SK-N-SH treated with all-trans-retinoic acid at 6 μM for 48 hours (cell line): ENCODE data around the gene RTP4.
"Not testable (repeated sequence)": the region's sequence is repeated elsewhere in the genome, so short reads cannot be mapped to it uniquely, and the experiment has no call there.

ENCODE experiments used
- ATAC-seq: fragments of 200-7000 bp; cut with Tn5 transposase; 3 replicates; pipeline ENCODE4 v1.9.1; 2020; ENCODE audit warnings: mild to moderate bottlenecking, moderate library complexity
- BACH2 ChIP-seq: fragments of 250-450 bp; sonication (Bioruptor Pico); IDR thresholded peaks from 2 replicates; pipeline ENCODE4 v1.9.0; 2021; ENCODE audit warnings: mild to moderate bottlenecking, borderline replicate concordance
- CREB5 ChIP-seq: fragments of 250-450 bp; sonication (Bioruptor Pico); IDR thresholded peaks from 2 replicates; pipeline ENCODE4 v1.5.1; 2020; ENCODE audit warnings: low read depth, mild to moderate bottlenecking, moderate library complexity
- CSDC2 ChIP-seq: fragments of 250-450 bp; sonication (Bioruptor Pico); IDR thresholded peaks from 2 replicates; pipeline ENCODE4 v1.5.0; 2020; ENCODE audit warnings: mild to moderate bottlenecking, moderate library complexity
- ESRRG ChIP-seq: fragments of 250-450 bp; sonication (Bioruptor Pico); IDR thresholded peaks from 2 replicates; pipeline ENCODE4 v1.6.1; 2021; ENCODE audit warnings: mild to moderate bottlenecking
- GLIS3 ChIP-seq: fragments of 250-450 bp; sonication (Bioruptor Pico); IDR thresholded peaks from 2 replicates; pipeline ENCODE4 v1.5.0; 2020; ENCODE audit warnings: mild to moderate bottlenecking, moderate library complexity
- ISL1 ChIP-seq: fragments of 250-450 bp; sonication (Bioruptor Pico); IDR thresholded peaks from 2 replicates; pipeline ENCODE4 v2.1.2; 2022; ENCODE audit warnings: mild to moderate bottlenecking, moderate library complexity
- OSR1 ChIP-seq: fragments of 250-450 bp; sonication (Bioruptor Pico); IDR thresholded peaks from 2 replicates; pipeline ENCODE4 v1.8.0; 2022; ENCODE audit warnings: moderate library complexity, mild to moderate bottlenecking, inconsistent platforms
- RARB ChIP-seq: fragments of 250-450 bp; sonication (Bioruptor Pico); IDR thresholded peaks from 2 replicates; pipeline ENCODE4 v1.8.0; 2021; ENCODE audit warnings: mild to moderate bottlenecking, moderate library complexity
- TCF4 ChIP-seq: fragments of 250-450 bp; sonication (Bioruptor Pico); IDR thresholded peaks from 2 replicates; pipeline ENCODE4 v1.8.0; 2021; ENCODE audit warnings: mild to moderate bottlenecking, moderate library complexity, borderline replicate concordance
- ZFP3 ChIP-seq: fragments of 250-450 bp; sonication (Bioruptor Pico); IDR thresholded peaks from 2 replicates; pipeline ENCODE4 v1.5.0; 2020; ENCODE audit warnings: mild to moderate bottlenecking, moderate library complexity
- ZFP30 ChIP-seq: fragments of 450-650 bp; formaldehyde crosslinking; IDR thresholded peaks from 2 replicates; pipeline ENCODE4 v1.5.0; 2022; ENCODE audit warnings: mild to moderate bottlenecking, moderate library complexity
- ZNF70 ChIP-seq: fragments of 450-650 bp; formaldehyde crosslinking; IDR thresholded peaks from 2 replicates; pipeline ENCODE4 v1.5.0; 2020; ENCODE audit warnings: mild to moderate bottlenecking, moderate library complexity
- ZNF8 ChIP-seq: fragments of 450-650 bp; formaldehyde crosslinking; IDR thresholded peaks from 2 replicates; pipeline ENCODE4 v1.5.0; 2020; ENCODE audit warnings: mild to moderate bottlenecking, moderate library complexity
- TF ChIP-seq, protein P1 (sequence below): fragments of 250-450 bp; sonication (Bioruptor Pico); IDR thresholded peaks from 2 replicates; pipeline ENCODE4 v1.8.0; 2020; ENCODE audit warnings: mild to moderate bottlenecking, moderate library complexity, borderline replicate concordance
- TF ChIP-seq, protein P2 (sequence below): fragments of 250-450 bp; sonication (Bioruptor Pico); IDR thresholded peaks from 2 replicates; pipeline ENCODE4 v1.5.1; 2021; ENCODE audit warnings: mild to moderate bottlenecking, moderate library complexity
- TF ChIP-seq, protein P3 (sequence below): fragments of 250-450 bp; sonication (Bioruptor Pico); IDR thresholded peaks from 2 replicates; pipeline ENCODE4 v1.8.0; 2021; ENCODE audit warnings: low read depth, mild to moderate bottlenecking, moderate library complexity, borderline replicate concordance
- TF ChIP-seq, protein P4 (sequence below): fragments of 250-450 bp; sonication (Bioruptor Pico); IDR thresholded peaks from 2 replicates; pipeline ENCODE4 v1.5.0; 2020; ENCODE audit warnings: mild to moderate bottlenecking, moderate library complexity

Gene RTP4

DNA sequence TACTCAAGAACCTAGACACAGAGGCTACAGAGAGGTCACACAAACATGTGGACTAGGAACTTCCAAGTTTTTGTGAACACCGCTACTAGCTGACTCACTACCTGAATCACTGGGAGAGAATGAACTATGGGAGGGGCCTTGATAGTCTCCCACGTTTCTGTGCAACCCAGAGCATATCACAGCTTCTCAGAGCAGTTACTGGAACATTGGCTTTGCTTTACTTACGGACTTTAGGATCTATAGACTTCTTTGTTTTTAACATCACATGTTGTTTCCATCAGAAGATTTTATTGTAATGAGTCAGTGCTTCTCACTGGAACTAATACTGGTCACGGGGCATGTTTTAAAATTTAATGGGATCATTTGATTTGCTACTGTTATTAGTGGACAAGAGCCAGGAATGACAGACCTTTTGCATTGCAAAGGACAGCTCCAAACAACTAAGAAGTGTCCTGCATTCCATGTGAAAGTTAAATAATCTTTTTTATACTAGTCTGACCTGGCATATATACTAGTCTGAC lies 35.6 kb downstream of the RTP4 start:
- peak; percentile 77 for ATAC-seq
- TF ChIP-seq GLIS3 (CRISPR knock-in tag) (no peak), ZFP3 (CRISPR knock-in tag) (no peak), BACH2 (CRISPR knock-in tag) (no peak), ZFP30 (no peak), TCF4 (CRISPR knock-in tag) (no peak), ZNF8 (CRISPR knock-in tag) (no peak), ISL1 (CRISPR knock-in tag) (peak; percentile 80), ESRRG (CRISPR knock-in tag) (no peak), RARB (CRISPR knock-in tag) (no peak), OSR1 (CRISPR knock-in tag) (no peak), CSDC2 (no peak), CREB5 (0 out of 2 replicates have a peak, but pooled peaks have one; percentile 23), ZNF70 (CRISPR knock-in tag) (no peak)
- TF ChIP-seq, protein P1, sequence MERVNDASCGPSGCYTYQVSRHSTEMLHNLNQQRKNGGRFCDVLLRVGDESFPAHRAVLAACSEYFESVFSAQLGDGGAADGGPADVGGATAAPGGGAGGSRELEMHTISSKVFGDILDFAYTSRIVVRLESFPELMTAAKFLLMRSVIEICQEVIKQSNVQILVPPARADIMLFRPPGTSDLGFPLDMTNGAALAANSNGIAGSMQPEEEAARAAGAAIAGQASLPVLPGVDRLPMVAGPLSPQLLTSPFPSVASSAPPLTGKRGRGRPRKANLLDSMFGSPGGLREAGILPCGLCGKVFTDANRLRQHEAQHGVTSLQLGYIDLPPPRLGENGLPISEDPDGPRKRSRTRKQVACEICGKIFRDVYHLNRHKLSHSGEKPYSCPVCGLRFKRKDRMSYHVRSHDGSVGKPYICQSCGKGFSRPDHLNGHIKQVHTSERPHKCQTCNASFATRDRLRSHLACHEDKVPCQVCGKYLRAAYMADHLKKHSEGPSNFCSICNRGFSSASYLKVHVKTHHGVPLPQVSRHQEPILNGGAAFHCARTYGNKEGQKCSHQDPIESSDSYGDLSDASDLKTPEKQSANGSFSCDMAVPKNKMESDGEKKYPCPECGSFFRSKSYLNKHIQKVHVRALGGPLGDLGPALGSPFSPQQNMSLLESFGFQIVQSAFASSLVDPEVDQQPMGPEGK: no peak
- TF ChIP-seq, protein P2, sequence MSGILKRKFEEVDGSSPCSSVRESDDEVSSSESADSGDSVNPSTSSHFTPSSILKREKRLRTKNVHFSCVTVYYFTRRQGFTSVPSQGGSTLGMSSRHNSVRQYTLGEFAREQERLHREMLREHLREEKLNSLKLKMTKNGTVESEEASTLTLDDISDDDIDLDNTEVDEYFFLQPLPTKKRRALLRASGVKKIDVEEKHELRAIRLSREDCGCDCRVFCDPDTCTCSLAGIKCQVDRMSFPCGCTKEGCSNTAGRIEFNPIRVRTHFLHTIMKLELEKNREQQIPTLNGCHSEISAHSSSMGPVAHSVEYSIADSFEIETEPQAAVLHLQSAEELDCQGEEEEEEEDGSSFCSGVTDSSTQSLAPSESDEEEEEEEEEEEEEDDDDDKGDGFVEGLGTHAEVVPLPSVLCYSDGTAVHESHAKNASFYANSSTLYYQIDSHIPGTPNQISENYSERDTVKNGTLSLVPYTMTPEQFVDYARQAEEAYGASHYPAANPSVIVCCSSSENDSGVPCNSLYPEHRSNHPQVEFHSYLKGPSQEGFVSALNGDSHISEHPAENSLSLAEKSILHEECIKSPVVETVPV (CRISPR knock-in tag): no peak
- TF ChIP-seq, protein P3, sequence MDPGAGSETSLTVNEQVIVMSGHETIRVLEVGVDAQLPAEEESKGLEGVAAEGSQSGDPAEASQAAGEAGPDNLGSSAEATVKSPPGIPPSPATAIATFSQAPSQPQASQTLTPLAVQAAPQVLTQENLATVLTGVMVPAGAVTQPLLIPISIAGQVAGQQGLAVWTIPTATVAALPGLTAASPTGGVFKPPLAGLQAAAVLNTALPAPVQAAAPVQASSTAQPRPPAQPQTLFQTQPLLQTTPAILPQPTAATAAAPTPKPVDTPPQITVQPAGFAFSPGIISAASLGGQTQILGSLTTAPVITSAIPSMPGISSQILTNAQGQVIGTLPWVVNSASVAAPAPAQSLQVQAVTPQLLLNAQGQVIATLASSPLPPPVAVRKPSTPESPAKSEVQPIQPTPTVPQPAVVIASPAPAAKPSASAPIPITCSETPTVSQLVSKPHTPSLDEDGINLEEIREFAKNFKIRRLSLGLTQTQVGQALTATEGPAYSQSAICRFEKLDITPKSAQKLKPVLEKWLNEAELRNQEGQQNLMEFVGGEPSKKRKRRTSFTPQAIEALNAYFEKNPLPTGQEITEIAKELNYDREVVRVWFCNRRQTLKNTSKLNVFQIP (CRISPR knock-in tag): no peak

DNA sequence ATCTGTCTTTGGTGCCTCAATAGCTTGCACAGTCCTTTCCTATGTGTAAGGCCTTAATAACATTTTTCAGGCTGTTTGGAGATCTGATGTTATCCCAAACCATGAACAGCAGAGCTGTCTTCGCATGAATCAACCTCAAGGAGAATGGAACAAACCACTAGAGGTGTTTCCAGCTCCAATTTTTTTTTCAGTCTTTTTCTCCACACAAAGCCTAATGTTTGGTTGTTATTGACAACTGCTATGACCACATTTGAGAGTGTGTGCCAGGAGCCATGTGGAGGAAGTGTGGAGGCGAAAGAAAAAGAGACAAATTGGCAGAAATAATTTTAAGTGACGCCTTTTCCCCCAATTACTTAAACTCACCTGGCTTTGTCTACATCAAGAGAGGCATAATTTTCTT lies 38.7 kb downstream of the RTP4 start:
- TF ChIP-seq GLIS3 (CRISPR knock-in tag) (no peak), ZFP3 (CRISPR knock-in tag) (no peak)
- TF ChIP-seq, protein P4, sequence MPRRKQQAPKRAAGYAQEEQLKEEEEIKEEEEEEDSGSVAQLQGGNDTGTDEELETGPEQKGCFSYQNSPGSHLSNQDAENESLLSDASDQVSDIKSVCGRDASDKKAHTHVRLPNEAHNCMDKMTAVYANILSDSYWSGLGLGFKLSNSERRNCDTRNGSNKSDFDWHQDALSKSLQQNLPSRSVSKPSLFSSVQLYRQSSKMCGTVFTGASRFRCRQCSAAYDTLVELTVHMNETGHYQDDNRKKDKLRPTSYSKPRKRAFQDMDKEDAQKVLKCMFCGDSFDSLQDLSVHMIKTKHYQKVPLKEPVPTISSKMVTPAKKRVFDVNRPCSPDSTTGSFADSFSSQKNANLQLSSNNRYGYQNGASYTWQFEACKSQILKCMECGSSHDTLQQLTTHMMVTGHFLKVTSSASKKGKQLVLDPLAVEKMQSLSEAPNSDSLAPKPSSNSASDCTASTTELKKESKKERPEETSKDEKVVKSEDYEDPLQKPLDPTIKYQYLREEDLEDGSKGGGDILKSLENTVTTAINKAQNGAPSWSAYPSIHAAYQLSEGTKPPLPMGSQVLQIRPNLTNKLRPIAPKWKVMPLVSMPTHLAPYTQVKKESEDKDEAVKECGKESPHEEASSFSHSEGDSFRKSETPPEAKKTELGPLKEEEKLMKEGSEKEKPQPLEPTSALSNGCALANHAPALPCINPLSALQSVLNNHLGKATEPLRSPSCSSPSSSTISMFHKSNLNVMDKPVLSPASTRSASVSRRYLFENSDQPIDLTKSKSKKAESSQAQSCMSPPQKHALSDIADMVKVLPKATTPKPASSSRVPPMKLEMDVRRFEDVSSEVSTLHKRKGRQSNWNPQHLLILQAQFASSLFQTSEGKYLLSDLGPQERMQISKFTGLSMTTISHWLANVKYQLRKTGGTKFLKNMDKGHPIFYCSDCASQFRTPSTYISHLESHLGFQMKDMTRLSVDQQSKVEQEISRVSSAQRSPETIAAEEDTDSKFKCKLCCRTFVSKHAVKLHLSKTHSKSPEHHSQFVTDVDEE (CRISPR knock-in tag): no peak
- TF ChIP-seq, all 23 proteins: peak for 0
- no peak for ATAC-seq

DNA sequence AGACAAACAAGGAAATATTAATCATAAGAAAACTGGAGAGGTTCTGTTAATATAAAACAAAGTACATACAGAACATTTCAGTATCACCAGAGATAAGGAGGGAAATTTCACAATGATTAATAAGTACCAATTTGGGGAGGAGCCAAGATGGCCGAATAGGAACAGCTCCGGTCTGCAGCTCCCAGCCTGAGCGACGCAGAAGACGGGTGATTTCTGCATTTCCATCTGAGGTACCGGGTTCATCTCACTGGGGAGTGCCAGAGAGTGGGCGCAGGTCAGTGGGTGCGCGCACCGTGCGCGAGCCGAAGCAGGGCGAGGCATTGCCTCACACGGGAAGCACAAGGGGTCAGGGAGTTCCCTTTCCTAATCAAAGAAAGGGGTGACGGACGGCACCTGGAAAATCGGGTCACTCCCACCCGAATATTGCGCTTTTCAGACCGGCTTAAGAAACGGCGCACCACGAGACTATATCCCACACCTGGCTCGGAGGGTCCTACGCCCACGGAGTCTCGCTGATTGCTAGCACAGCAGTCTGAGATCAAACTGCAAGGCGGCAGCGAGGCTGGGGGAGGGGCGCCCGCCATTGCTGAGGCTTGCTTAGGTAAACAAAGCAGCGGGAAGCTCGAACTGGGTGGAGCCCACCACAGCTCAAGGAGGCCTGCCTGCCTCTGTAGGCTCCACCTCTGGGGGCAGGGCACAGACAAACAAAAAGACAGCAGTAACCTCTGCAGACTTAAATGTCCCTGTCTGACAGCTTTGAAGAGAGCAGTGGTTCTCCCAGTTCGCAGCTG lies 44.0 kb downstream of the RTP4 start:
- not testable (repeated sequence) for ATAC-seq
